ENCODE data around the gene TSNAX.

TSNAX gene

GRCh38 chr1:231518485-231519034, 9.9 kb upstream of the TSNAX start:
- DNase-seq (ENCODE audit: low read depth) = no peak

DNA sequence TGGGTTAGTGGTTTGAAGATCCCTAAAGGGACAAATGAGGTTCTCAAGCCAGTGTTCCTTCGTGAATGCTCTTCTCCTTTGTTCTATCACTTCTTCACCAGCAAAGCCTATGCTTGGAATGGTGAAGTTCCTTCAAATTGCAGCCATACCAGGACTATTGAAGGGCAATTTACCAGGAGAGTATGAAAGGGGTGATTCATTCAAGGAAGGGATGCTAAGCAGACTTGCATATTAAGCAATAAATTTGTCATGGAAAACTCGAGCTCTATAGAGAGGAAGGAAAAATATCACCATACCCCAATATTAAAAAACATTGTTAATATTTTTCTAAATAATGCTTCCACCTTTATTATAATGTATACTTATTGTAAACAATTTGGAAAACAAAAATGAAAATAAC, 9.3 kb upstream of the TSNAX start:
- DNase-seq (ENCODE audit: low read depth) = no peak

GRCh38 chr1:231522038-231522437, 6.4 kb upstream of the TSNAX start:
- DNase-seq (ENCODE audit: low read depth) = no peak

DNA sequence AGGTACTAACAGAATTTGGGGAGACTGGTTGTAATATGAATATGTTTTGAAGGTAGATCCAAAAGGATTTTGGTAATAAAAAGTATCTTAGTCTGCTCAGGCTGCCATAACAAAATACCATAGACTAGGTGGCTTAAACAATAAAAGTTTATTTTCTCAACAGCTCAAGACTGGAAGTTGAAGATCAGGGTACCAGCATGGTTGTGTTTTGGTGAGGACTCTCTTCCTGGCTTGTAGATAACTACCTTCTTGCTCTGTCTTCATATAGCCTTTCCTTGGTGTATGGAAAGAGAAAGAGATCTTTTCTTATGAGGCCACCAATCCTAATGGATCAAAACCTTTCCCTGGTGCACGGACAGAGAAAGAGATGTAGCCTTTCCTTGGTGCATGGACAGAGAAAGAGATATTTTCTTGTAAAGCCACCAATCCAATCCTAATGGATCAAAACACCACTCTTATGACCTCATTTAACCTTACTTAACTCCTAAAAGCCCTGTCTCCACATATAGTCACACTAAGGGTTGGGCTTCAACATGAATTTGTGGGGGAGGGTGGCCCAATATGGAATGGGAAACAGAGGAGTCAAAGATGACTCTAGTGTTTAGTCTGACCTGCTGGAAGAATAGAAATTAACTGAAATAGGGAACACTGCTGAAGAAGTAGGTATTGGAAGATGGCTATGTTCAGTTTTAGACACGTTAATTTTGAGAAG, 5.4 kb upstream of the TSNAX start:
- no peak for DNase-seq (ENCODE audit: low read depth)

DNA sequence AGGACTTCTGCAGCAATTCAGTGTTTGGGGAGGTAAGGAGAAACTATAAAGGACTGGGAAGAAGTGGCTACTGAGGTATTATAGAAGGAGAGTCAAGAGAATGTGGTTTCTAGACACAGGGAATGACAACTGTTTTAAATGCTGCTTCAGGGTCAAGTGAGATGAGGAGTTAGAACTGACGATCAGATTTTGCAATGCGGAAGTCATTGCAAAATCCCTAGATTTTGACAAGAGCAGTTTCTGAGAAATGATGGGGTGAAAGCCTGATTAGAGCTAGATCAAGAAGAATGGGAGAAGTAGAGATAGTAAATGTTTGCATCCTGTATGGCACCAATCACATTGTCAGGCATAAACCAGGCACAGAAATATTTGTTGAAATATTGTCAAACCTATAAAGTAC, 4.7 kb upstream of the TSNAX start:
- no peak for DNase-seq (ENCODE audit: low read depth)

- no peak for DNase-seq (ENCODE audit: low read depth)
Measured at GRCh38 chr1:231526536-231526935, 1.9 kb upstream of the TSNAX start.

DNA sequence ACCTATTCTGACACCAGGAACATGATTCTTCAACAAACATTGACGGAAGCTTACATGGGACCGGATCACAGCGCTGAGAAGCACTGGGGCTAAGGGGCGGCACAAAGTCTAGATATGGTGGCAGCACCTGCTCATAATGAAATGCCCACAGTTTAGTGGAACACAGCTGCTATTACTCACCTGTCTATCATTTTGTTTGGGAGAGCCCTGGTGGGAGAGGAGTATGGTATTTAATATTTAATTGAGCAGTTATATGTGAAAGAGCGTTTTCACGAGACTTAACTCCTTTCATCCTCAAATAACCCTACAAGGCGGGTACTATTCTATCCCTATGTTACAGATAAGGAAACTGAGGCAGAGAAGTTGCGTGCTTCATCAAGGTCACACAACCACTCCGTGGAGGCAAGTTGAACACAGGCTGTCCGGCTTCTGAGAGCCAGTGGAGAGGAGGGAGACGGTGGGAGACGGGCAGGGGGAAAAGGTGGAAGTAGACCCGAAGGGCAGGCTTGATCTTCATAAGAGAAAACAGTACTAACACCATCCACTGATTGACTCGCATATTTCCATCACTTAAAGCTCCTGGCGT, 790 bp upstream of the TSNAX start:
- no peak for DNase-seq (ENCODE audit: low read depth)

DNA sequence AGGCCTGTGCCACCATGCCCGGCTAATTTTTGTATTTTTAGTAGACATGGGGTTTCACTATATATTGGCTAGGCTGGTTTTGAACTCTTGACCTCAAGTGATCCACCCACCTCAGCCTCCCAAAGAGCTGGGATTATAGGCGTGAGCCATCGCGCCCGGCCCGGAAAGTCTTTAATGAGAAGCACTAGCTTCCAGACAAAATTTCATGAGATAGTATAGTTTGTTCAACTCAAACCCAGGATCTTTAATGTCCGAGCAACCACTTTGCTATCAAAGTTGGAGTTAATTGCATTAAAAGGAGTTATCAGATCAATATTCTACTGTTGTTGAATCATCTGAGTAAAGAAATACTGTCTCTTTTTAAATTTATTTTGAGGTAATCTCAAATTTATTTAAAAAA, 4.8 kb downstream of the TSNAX start:
- no peak for DNase-seq (ENCODE audit: low read depth)

DNA sequence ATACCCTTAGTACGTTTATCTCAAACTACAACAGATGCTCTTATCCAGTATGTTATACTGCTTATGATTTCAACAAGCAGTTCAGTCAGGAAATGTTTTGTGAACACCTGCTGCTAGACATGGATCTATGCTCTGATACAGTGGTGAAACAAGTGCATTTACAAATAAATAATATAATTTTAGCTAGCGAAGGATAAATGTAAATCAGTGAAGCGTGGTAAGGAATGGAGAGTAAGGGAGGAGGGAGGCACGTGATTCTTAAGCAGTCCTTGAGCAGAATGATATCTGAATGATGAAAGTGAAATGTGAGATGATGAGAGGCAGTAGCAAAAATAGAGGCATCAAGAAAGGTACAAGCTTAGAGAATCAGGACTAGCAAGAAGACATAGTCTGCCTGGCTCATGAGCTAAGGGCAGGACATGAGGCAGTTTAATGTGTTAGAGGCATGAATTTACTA, 6.3 kb downstream of the TSNAX start:
- DNase-seq (ENCODE audit: low read depth) = no peak

DNA sequence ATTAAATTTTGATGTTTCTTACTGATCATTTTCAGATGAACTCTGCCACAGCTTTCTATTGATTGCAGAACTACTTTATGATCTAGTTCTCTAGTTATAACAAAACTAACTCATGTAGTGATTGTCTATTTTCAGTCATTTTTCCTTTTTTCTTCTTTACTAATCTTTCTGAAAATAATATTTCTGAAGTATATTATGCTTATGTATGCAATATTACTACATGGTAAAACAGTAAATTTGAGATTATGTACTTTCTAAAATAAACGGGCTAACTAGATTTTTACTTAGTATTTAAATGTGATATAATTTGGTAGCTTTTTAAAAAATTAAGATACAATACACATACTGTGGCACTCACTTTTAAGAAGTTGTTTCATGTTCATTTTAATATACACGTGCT, 7.6 kb downstream of the TSNAX start:
- DNase-seq (ENCODE audit: low read depth) = no peak

DNA sequence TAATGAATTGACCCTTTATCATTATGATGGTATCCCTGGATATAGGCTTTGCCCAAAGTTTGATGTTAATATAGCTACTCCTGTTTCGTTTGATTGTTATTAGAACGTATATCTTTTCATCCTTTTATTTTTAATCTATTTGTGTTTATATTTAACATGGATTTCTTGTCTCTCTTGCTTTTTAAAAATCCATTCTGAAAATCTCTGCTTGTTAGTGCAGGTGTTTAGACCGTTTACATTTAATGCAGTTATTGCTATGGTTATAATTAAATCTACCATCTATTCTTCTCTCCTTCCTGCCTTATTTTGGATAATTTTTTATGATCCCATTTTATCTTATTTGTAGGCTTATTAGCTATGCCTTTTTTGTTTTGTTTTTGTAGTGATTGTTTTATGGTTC, 12.4 kb downstream of the TSNAX start:
- no peak for DNase-seq (ENCODE audit: low read depth)

DNA sequence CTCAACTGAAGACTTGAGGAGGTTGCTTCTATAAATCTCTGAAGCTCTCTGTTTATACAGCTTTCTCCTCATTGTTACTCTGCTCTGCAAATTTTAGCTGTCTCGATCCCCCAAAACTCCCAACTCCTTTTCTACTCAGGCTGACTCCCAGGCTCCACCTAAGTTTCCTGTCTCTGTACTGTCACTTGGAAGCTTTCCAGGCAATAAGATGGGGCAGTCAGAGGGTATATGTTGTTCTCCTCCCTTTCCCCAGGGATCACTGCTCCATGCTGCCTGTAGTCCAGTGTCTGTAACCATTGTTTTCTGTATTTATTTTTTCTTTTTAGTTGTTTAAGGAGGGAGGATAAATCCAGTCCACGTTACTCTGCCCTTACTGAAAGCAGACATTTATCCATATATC, 13.4 kb downstream of the TSNAX start:
- no peak for DNase-seq (ENCODE audit: low read depth)

- DNase-seq (ENCODE audit: low read depth) = no peak
Measured at GRCh38 chr1:231544943-231545592, 16.6 kb downstream of the TSNAX start.

GRCh38 chr1:231546693-231547092, 18.2 kb downstream of the TSNAX start:
- DNase-seq (ENCODE audit: low read depth) = no peak

DNA sequence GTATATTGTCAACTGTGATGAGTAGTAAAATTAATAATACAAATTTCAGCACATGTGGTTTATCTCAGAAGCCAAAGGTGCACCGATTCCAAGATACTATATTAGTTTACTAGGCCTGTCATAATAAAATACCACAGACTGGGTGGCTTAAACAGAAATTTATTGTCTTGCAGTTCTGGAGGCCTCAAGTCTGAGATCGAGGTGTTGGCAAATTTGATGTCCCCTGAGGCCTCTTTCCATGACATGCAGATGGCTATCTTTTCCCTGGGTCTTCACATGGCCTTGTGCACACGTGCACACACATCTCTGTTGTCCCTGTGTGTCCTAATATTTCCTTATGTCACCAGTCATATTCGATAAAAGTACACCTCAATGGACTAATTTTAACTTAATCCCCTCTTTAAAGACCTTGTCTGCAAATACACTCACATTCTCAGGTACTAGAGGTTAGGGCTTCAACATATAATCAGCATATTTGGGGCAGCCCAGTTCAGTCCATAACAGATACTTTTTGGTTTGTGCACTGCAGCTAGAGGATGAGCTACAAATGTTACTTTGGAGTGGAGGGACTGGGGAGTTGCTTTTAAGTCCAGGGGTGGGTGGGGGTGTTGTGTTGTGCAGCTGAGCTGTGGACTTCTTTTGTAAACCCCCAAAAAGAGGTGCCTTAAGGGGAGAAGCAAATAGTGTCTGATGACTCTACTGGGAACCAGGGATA, 21.4 kb downstream of the TSNAX start:
- DNase-seq (ENCODE audit: low read depth) = no peak

DNA sequence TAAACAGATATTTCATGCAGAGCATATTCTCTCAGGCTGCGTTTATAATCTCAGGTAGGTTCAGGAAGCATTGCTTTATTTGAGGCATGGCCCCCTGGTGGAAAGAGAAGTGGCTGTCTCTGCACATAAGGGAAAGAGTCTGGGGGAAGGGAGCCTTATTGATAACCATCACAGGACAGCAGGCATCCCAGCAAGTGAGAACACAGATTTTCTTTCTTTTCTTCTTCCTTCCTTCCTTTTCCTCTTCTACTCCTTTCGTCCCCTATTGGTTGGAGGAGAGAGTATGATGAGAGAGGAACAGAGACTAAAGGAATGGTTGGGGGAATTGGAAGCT, 21.9 kb downstream of the TSNAX start:
- DNase-seq (ENCODE audit: low read depth) = no peak

- DNase-seq (ENCODE audit: low read depth) = no peak
Measured at GRCh38 chr1:231553320-231553719, 24.9 kb downstream of the TSNAX start.

DNA sequence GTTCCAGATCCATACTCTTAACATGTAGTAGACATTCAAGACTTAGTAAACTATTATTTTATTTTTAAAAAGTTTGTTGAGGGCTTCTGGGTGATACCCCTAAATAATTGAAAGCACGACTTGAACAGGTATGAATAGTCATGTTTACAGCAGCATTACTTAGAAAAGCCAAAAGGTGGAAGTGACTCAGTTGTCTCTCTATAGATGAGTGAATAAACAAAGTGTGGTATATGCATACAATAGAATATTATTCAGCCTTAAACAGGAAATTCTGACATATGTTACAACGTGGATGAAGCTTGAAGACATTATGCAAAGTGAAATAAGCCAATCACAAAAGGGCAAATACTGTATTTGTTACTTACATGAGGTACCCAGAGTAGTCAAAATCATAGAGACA, 26.5 kb downstream of the TSNAX start:
- no peak for DNase-seq (ENCODE audit: low read depth)

DNA sequence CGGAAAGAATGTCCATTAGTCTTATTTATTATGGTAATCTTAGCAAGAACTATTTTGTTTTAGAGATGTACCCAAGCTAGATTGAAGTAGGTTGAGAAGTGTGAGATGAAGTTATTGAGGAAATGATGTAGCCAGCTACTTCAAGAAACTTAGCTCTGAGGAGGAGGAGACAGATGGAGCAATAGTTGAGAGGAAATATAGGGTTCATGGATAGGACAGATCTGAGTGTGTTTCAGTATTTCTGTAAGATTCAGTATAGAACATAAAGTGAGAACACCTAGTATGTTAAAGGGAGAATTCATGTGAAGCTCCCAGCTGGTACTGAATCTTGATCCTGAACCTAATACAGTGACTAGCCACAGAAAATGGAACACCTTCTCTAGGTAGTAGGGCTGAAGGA, 28.9 kb downstream of the TSNAX start:
- DNase-seq (ENCODE audit: low read depth) = no peak

DNA sequence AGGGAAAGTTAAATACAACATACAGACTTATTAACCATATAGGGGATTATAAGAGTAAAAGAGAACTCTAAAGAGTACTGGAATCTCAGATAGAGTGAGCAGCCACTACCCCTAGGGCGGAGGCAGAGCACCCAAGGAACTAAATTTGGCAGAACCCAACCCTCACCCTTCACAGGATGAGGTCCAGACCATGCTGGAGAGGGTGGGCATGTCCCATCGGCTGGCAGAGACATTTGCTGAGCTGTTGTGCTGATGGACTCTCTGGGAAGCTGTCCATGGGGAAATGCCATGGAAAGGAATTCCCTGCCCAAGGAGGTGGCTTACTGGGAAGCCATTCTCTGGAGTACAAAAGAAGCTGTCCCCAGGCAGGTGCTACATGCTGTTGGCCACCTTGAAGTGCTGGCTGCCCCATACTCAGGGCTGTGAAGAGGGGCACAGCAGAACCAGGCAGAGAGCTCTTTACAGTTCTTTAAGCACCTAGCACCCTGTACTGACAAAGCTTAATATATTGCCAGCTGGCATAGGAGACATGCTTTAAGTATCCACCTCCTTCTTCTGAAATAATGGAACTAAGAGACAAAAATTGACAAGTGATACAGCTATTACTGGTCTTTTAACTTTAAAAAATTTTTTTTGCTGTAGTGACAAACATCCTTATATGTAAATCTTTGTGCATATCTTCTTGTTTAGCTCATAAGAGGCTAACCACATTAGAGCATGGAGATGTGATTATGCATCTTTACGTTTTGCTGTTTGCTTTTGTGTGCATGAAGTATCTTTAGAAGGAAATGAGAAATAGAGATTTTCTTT, 29.6 kb downstream of the TSNAX start:
- DNase-seq (ENCODE audit: low read depth) = no peak

DNA sequence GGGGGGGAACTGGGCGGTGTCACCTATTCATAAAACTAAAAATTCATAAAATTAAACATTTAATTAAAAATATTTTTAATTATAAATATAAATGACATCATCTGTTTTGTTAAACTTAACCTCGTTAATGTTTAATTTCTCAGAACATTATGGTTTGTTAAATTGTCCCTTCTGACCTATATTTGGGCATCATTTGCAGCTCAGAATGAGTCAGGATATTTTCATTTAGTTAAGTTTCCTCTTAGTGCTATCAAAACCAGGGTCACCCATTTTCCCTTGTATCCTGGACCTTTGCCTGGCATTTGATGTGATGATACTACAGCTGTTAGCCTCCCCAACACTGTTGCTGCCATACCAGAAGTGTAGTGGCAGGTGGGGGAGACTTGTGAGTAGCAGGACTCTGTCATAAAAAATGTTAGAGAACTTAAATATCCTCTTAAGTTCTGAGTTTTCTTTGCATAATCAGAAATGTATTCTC, 30.3 kb downstream of the TSNAX start:
- DNase-seq (ENCODE audit: low read depth) = no peak
